Right atrium auricular region (tissue), 2 donors: ENCODE measurements around the gene FRMD1. TPM values are rescaled to one million over a fixed set of nuclear protein-coding genes. Genes with fewer than 3 reads are reported as not detected.

ENCODE experiments used
- DNase-seq: peaks from one replicate; pipeline ENCODE4 v3.0.0-alpha.2; 2019; ENCODE audit warnings: low spot score
- H3K27ac ChIP-seq, 2 donors: fragments of 200-600 bp; sonication (generic); 1 replicate in 1 of 2; 2 replicates in 1 of 2; pipeline ENCODE4 v1.5.1; 2016 to 2019
- H3K27me3 ChIP-seq, 2 donors: fragments of 200-600 bp; sonication (generic); one replicate each; pipeline versions ENCODE4 v1.5.1 to v1.6.0; 2017 to 2019
- H3K36me3 ChIP-seq: fragments of 200-600 bp; sonication (generic); one replicate; pipeline ENCODE4 v1.5.1; 2016
- H3K4me1 ChIP-seq, 2 donors: fragments of 200-600 bp; sonication (generic); one replicate each; pipeline versions ENCODE4 v1.5.1 to v1.6.0; 2017 to 2019
- H3K4me3 ChIP-seq, 2 donors: fragments of 200-600 bp; sonication (generic); 1 replicate in 1 of 2; 2 replicates in 1 of 2; pipeline ENCODE4 v1.5.1; 2017 to 2019; ENCODE audit warnings: mild to moderate bottlenecking in 1 of 2, moderate library complexity in 1 of 2
- H3K9me3 ChIP-seq, 2 donors: fragments of 200-600 bp; sonication (generic); one replicate each; pipeline ENCODE4 v1.5.1; 2019
- CTCF ChIP-seq, 2 donors: fragments of 200-600 bp; sonication (generic); IDR thresholded peaks; one replicate each; pipeline ENCODE4 v1.5.1; 2019; ENCODE audit warnings: antibody characterized with exemption in 2 of 2
- total RNA-seq, 2 donors: library from RNA; depleted of rRNA; stranded (reverse); fragments of >200 nt; gene quantifications; one replicate each; pipeline ENCODE4 v1.1.0, GENCODE V29; 2016

The FRMD1 gene
- total RNA-seq, 2 donors from 2014 or later, result 0.08 TPM; not detected in 1

- Histone ChIP-seq H3K27me3 (no peaks in the 10 kb centered on the region), H3K9me3 (no peaks in the 10 kb centered on the region), H3K4me1 (no peaks in the 10 kb centered on the region), H3K4me3 (no peak overlapping the region), H3K36me3 (no peaks in the 10 kb centered on the region), H3K27ac (no peak overlapping the region)
- no peak for DNase-seq
- TF ChIP-seq CTCF (IDR thresholded peaks at IDR 0.05), result no peak
Measured at GRCh38 chr6:168075216-168075615, 3.8 kb downstream of the FRMD1 start.

GRCh38 chr6:168073937-168074730, 4.9 kb downstream of the FRMD1 start:
- Histone ChIP-seq H3K36me3 (no peaks in the 10 kb centered on the region), H3K4me3 (no peak overlapping the region), H3K27me3 (no peaks in the 10 kb centered on the region), H3K27ac (no peak overlapping the region), H3K4me1 (no peaks in the 10 kb centered on the region), H3K9me3 (no peaks in the 10 kb centered on the region)
- TF ChIP-seq CTCF (IDR thresholded peaks at IDR 0.05), result no peak
- no peak for DNase-seq

- DNase-seq, result no peak
- H3K4me1 ChIP-seq, result no peaks in the 10 kb centered on the region
- TF ChIP-seq CTCF (IDR thresholded peaks at IDR 0.05), result no peak
- H3K36me3 ChIP-seq, result no peaks in the 10 kb centered on the region
- no peaks in the 10 kb centered on the region for H3K27me3 ChIP-seq
- H3K4me3 ChIP-seq, result no peak overlapping the region
- no peaks in the 10 kb centered on the region for H3K9me3 ChIP-seq
- no peak overlapping the region for H3K27ac ChIP-seq
Measured at GRCh38 chr6:168072730-168073129, 6.3 kb downstream of the FRMD1 start.

GRCh38 chr6:168072261-168072660, 6.8 kb downstream of the FRMD1 start:
- Histone ChIP-seq H3K27ac (no peak overlapping the region), H3K27me3 (no peaks in the 10 kb centered on the region), H3K36me3 (no peaks in the 10 kb centered on the region), H3K9me3 (no peaks in the 10 kb centered on the region), H3K4me3 (no peak overlapping the region), H3K4me1 (no peaks in the 10 kb centered on the region)
- TF ChIP-seq CTCF (IDR thresholded peaks at IDR 0.05), result no peak
- no peak for DNase-seq

GRCh38 chr6:168071620-168072019, 7.4 kb downstream of the FRMD1 start:
- Histone ChIP-seq H3K27ac (no peak overlapping the region), H3K4me1 (no peaks in the 10 kb centered on the region), H3K36me3 (no peaks in the 10 kb centered on the region), H3K9me3 (no peaks in the 10 kb centered on the region), H3K27me3 (no peaks in the 10 kb centered on the region), H3K4me3 (no peak overlapping the region)
- no peak for TF ChIP-seq CTCF (IDR thresholded peaks at IDR 0.05)
- DNase-seq, result no peak

- Histone ChIP-seq H3K27ac (no peak overlapping the region), H3K27me3 (no peaks in the 10 kb centered on the region), H3K9me3 (no peaks in the 10 kb centered on the region), H3K4me3 (no peak overlapping the region), H3K4me1 (no peaks in the 10 kb centered on the region), H3K36me3 (no peaks in the 10 kb centered on the region)
- TF ChIP-seq CTCF (IDR thresholded peaks at IDR 0.05), result no peak
- no peak for DNase-seq
Measured at GRCh38 chr6:168070804-168071203, 8.2 kb downstream of the FRMD1 start.
